Measurements from ENCODE around the gene SRM. TPM values are rescaled to one million over a fixed set of nuclear protein-coding genes. Genes with fewer than 3 reads are reported as not detected.
A peak's percentile ranks its signal among the peaks of the same experiment; 100 is the strongest.
"Not testable (repeated sequence)": the region's sequence is repeated elsewhere in the genome, so short reads cannot be mapped to it uniquely, and the experiment has no call there.

The SRM gene
- total RNA-seq, 1 donor, result 24.6 TPM

DNA sequence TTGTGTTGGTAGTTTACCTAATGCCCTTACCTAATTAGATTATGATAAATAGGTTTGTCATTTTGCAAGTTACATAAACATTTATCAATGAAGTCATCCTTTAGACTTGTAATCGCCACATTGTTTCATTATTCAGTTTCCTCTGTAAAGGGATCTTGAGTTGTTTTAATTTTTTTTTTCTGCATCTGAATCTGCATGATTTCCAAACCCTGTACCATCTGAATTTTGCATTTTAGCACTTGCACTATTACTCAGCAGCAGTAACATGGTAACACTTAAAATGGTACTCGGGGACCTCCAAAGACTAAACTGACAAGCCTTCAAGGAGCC is 35.0 kb downstream of the SRM start:
- no peak overlapping the region for H3K4me3 ChIP-seq (ENCODE audit: low read depth, low read length)
- DNase-seq (ENCODE audit: low read depth), result no peak
- TF ChIP-seq, protein P1, sequence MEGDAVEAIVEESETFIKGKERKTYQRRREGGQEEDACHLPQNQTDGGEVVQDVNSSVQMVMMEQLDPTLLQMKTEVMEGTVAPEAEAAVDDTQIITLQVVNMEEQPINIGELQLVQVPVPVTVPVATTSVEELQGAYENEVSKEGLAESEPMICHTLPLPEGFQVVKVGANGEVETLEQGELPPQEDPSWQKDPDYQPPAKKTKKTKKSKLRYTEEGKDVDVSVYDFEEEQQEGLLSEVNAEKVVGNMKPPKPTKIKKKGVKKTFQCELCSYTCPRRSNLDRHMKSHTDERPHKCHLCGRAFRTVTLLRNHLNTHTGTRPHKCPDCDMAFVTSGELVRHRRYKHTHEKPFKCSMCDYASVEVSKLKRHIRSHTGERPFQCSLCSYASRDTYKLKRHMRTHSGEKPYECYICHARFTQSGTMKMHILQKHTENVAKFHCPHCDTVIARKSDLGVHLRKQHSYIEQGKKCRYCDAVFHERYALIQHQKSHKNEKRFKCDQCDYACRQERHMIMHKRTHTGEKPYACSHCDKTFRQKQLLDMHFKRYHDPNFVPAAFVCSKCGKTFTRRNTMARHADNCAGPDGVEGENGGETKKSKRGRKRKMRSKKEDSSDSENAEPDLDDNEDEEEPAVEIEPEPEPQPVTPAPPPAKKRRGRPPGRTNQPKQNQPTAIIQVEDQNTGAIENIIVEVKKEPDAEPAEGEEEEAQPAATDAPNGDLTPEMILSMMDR (IDR thresholded peaks at IDR 0.05; ENCODE audit: insufficient read depth, low read depth, low read length), result no peak

GRCh38 chr1:11024154-11024873 is 35.5 kb downstream of the SRM start:
- TF ChIP-seq, protein P1 (IDR thresholded peaks at IDR 0.05; ENCODE audit: insufficient read depth, low read depth, low read length), result no peak

DNA sequence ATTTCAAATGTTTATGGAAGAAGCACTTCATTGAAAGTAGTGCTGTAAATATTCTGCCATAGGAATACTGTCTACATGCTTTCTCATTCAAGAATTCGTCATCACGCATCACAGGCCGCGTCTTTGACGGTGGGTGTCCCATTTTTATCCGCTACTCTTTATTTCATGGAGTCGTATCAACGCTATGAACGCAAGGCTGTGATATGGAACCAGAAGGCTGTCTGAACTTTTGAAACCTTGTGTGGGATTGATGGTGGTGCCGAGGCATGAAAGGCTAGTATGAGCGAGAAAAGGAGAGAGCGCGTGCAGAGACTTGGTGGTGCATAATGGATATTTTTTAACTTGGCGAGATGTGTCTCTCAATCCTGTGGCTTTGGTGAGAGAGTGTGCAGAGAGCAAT is 36.6 kb downstream of the SRM start:
- DNase-seq (ENCODE audit: low read depth), result no peak
- TF ChIP-seq, protein P1 (IDR thresholded peaks at IDR 0.05; ENCODE audit: insufficient read depth, low read depth, low read length), result no peak
- H3K4me3 ChIP-seq (ENCODE audit: low read depth, low read length), result no peak overlapping the region

More at GRCh38 chr1:11024154-11024873, 35.5 kb downstream of the SRM start:
- no peak overlapping the region for H3K4me3 ChIP-seq (ENCODE audit: low read depth, low read length)
- no peak for DNase-seq (ENCODE audit: low read depth)

DNA sequence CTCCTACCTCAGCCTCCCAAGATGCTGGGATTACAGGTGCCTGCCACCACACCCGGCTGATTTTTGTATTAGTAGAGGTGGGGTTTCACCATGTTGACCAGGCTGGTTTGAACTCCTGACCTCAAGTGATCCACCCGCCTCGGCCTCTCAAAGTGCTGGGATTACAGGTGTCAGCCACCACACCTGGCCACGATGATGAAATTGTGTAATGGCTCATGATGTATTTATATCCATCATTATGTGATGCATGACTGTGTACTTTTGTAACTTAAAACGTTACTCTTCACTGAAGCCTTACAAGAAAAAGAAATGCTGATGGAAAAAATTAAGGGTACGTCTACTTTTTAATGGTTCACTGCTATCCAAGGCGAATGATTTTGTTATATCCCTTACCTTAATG is 39.8 kb downstream of the SRM start:
- DNase-seq (ENCODE audit: low read depth), result no peak
- H3K4me3 ChIP-seq (ENCODE audit: low read depth, low read length), result no peak overlapping the region
- TF ChIP-seq, protein P1 (IDR thresholded peaks at IDR 0.05; ENCODE audit: insufficient read depth, low read depth, low read length), result no peak

GRCh38 chr1:11019358-11019757 is 40.5 kb downstream of the SRM start:
- not testable (repeated sequence) for H3K4me3 ChIP-seq (ENCODE audit: low read depth, low read length); DNase-seq (ENCODE audit: low read depth)

GRCh38 chr1:11013160-11013531 is 46.7 kb downstream of the SRM start:
- TF ChIP-seq, protein P1 (IDR thresholded peaks at IDR 0.05; ENCODE audit: insufficient read depth, low read depth, low read length), result no peak
- H3K4me3 ChIP-seq (ENCODE audit: low read depth, low read length), result peak overlapping the region; percentile 91
- DNase-seq (ENCODE audit: low read depth), result no peak

DNA sequence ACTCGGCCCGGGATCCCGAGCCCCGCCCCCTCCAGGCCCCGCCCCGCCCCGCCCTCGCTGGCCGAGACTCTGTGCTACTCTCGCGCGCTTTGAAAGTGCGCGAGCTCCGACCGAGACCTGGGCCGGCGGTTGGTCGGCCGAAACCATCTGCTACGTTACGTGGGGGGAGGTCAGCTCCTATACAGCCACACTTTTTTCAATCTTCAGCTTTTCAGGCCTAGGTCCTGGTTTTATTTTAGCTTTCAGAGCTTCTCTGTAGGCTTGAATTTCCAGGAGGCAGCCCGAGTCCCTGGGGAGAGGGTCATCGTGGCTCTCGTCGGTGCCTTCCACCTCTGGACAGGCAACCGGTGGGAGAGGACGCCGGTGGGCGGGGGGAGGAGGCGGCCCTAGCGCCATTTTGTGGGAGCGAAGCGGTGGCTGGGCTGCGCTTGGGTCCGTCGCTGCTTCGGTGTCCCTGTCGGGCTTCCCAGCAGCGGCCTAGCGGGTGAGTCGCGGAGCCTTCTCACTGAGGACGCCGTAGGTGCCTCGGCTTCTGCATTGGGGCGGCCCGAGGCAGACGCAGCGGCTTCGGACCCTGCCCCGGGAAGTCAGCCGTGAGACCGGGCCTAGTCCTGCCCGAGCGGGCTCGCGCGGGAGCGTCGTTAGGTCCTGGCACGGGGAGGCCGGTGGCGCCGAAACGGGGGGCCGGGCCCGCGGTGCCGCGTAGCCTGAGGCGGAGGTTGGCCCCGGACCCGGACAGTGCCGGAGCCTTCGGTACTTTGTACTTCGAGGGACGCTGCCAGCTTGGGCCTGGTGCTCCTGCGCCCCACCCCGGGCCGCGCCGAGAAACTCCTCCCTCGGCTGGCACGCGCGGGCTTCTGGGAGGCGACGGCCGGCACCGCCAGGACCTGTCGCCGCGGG is 47.3 kb downstream of the SRM start, which contains the start of gene TARDBP:
Gene TARDBP, plus strand, starts transcription at position 395 of the 900 bp plus-strand sequence. CDS start 1,074 bp downstream, outside the sequence.
- DNase-seq (ENCODE audit: low read depth), result peak; percentile 92
- peak within 1 kb of the TSS; percentile 91 for H3K4me3 ChIP-seq (ENCODE audit: low read depth, low read length)
- TF ChIP-seq, protein P1 (IDR thresholded peaks at IDR 0.05; ENCODE audit: insufficient read depth, low read depth, low read length), result no peak
